H1 (cell line): Measurements from ENCODE around the gene LAMA4. TPM values are rescaled to one million over a fixed set of nuclear protein-coding genes. Genes with fewer than 3 reads are reported as not detected.

Experiments used
- CTCF ChIA-PET: fragments of 300-600 bp; sonication (Branson Sonifier 250); formaldehyde crosslinking; loops from one replicate; lab custom pipeline; 2021; ENCODE audit not compliant: partially characterized antibody; lab: Charles Lee
- POLR2A ChIA-PET: fragments of 300-600 bp; sonication (Branson Sonifier 250); formaldehyde crosslinking; loops from one replicate; lab custom pipeline; 2021; ENCODE audit warnings: inconsistent platforms; ENCODE audit not compliant: partially characterized antibody; lab: Charles Lee
- DNase-seq, 2 experiments: peaks; one replicate each; pipeline versions ENCODE4 v3.0.0 to v3.0.0-alpha.2; 2010 to 2022; ENCODE audit warnings: low spot score in 2 of 2, low read depth in 1 of 2, mixed read lengths in 1 of 2
- FAIRE-seq: peaks from 2 replicates; lab custom pipeline; 2011; peaks lifted over from hg19 to GRCh38; lab: Jason Lieb, UNC
- H2AFZ ChIP-seq: 2 replicates; pipeline ENCODE4 v1.8.1; 2012; ENCODE audit warnings: low read length, inconsistent platforms
- H2AK5ac ChIP-seq: 2 replicates; pipeline ENCODE4 v1.6.1; 2013; ENCODE audit warnings: low read depth, low read length
- H2BK120ac ChIP-seq: replicated peaks from 2 replicates; pipeline ENCODE3; 2013; ENCODE audit warnings: low read depth, low read length, inconsistent platforms
- H2BK12ac ChIP-seq: 2 replicates; pipeline ENCODE4 v1.6.1; 2013; ENCODE audit warnings: low read depth, low read length
- H2BK15ac ChIP-seq: 2 replicates; pipeline ENCODE4 v1.6.1; 2013; ENCODE audit warnings: low read length
- H2BK20ac ChIP-seq: 2 replicates; pipeline ENCODE4 v1.6.1; 2013; ENCODE audit warnings: low read length
- H2BK5ac ChIP-seq: 2 replicates; pipeline ENCODE4 v1.6.1; 2013; ENCODE audit warnings: low read depth, low read length
- H3K14ac ChIP-seq: 2 replicates; pipeline ENCODE4 v1.6.1; 2013; ENCODE audit warnings: inconsistent platforms; ENCODE audit not compliant: insufficient read length
- H3K18ac ChIP-seq: 2 replicates; pipeline ENCODE4 v1.6.1; 2013; ENCODE audit warnings: low read length; ENCODE audit errors: extremely low read depth
- H3K23ac ChIP-seq: 2 replicates; pipeline ENCODE4 v1.6.1; 2013; ENCODE audit warnings: inconsistent platforms; ENCODE audit not compliant: insufficient read length
- H3K23me2 ChIP-seq: 2 replicates; pipeline ENCODE4 v1.6.1; 2013; ENCODE audit warnings: low read depth, low read length
- H3K27ac ChIP-seq: 2 replicates; pipeline ENCODE4 v1.6.1; 2011; ENCODE audit warnings: low read depth, low read length, inconsistent platforms
- H3K27me3 ChIP-seq, 4 experiments: replicated peaks in 1 of 4; 1 replicate in 1 of 4; 2 replicates in 3 of 4; pipeline versions ENCODE4 v1.6.1 to v1.8.1; 2011 to 2013; ENCODE audit warnings: low read length in 3 of 4, mild to moderate bottlenecking in 3 of 4, inconsistent platforms in 2 of 4, mixed read lengths in 2 of 4, moderate library complexity in 1 of 4; ENCODE audit not compliant: control insufficient read depth in 3 of 4, insufficient read depth in 3 of 4; ENCODE audit errors: extremely low read depth in 1 of 4
- H3K36me3 ChIP-seq, 4 experiments: 2 replicates each; pipeline versions ENCODE4 v1.6.1 to v1.8.1; 2011 to 2013; ENCODE audit warnings: mild to moderate bottlenecking in 4 of 4, low read length in 3 of 4, moderate library complexity in 2 of 4, control low read depth in 1 of 4, inconsistent platforms in 1 of 4; ENCODE audit not compliant: insufficient read depth in 4 of 4, control insufficient read depth in 2 of 4
- H3K4ac ChIP-seq: replicated peaks from 2 replicates; pipeline ENCODE3; 2013; ENCODE audit warnings: low read length, low read depth, mixed read lengths, inconsistent platforms; ENCODE audit not compliant: insufficient read length
- H3K4me1 ChIP-seq, 4 experiments: replicated peaks in 1 of 4; 1 replicate in 1 of 4; 2 replicates in 3 of 4; pipeline versions ENCODE4 v1.6.1 to v1.8.1; 2011 to 2013; ENCODE audit warnings: low read length in 3 of 4, inconsistent platforms in 2 of 4, mixed read lengths in 1 of 4; ENCODE audit not compliant: insufficient read depth in 4 of 4, control insufficient read depth in 3 of 4
- H3K4me2 ChIP-seq, 2 experiments: 2 replicates each; pipeline versions ENCODE4 v1.6.1 to v1.8.1; 2011 to 2013; ENCODE audit warnings: low read depth in 2 of 2, low read length in 2 of 2, control low read depth in 1 of 2, inconsistent platforms in 1 of 2, mild to moderate bottlenecking in 1 of 2; ENCODE audit not compliant: insufficient read depth in 1 of 2
- H3K4me3 ChIP-seq, 4 experiments: fragments of 200-600, 300-600 bp in 1 of 4; sonication (generic), shearing (Covaris generic), sonication (Bioruptor Twin) in 1 of 4; 2 replicates each; pipeline versions ENCODE4 v1.5.1 to v1.8.1; 2011 to 2016; ENCODE audit warnings: low read length in 4 of 4, low read depth in 3 of 4, control low read depth in 2 of 4, inconsistent platforms in 2 of 4, mild to moderate bottlenecking in 2 of 4, mixed read lengths in 1 of 4, moderate library complexity in 1 of 4; ENCODE audit not compliant: insufficient read depth in 2 of 4; ENCODE audit errors: extremely low read depth in 1 of 4
- H3K56ac ChIP-seq: replicated peaks from 2 replicates; pipeline ENCODE3; 2013; ENCODE audit warnings: low read depth, mild to moderate bottlenecking, mixed read lengths, low read length, inconsistent platforms; ENCODE audit not compliant: insufficient read length
- H3K79me1 ChIP-seq: 2 replicates; pipeline ENCODE4 v1.6.1; 2013; ENCODE audit warnings: low read depth, low read length, control low read depth
- H3K79me2 ChIP-seq, 2 experiments: 2 replicates each; pipeline versions ENCODE4 v1.6.1 to v1.8.1; 2012 to 2013; ENCODE audit warnings: low read length in 2 of 2, mild to moderate bottlenecking in 2 of 2, inconsistent platforms in 1 of 2; ENCODE audit not compliant: insufficient read depth in 2 of 2, control insufficient read depth in 1 of 2
- H3K9ac ChIP-seq, 4 experiments: replicated peaks in 1 of 4; 1 replicate in 1 of 4; 2 replicates in 3 of 4; pipeline versions ENCODE4 v1.6.1 to v1.8.1; 2011 to 2013; ENCODE audit warnings: low read depth in 3 of 4, low read length in 3 of 4, control low read depth in 2 of 4, mild to moderate bottlenecking in 2 of 4, moderate library complexity in 2 of 4, inconsistent platforms in 1 of 4; ENCODE audit errors: extremely low read depth in 1 of 4
- H3K9me3 ChIP-seq, 2 experiments: 2 replicates each; pipeline versions ENCODE4 v1.6.1 to v1.8.1; 2012 to 2013; ENCODE audit warnings: mild to moderate bottlenecking in 2 of 2, moderate library complexity in 2 of 2, control low read depth in 1 of 2, inconsistent platforms in 1 of 2, low read depth in 1 of 2, low read length in 1 of 2, mixed read lengths in 1 of 2; ENCODE audit not compliant: insufficient read depth in 2 of 2
- H4K20me1 ChIP-seq, 2 experiments: replicated peaks in 1 of 2; 2 replicates each; pipeline versions ENCODE3 to v1.8.1; 2011 to 2013; ENCODE audit warnings: inconsistent platforms in 2 of 2, low read length in 2 of 2, mild to moderate bottlenecking in 1 of 2; ENCODE audit not compliant: insufficient read depth in 2 of 2, control insufficient read depth in 1 of 2
- H4K5ac ChIP-seq: 2 replicates; pipeline ENCODE4 v1.6.1; 2013; ENCODE audit warnings: low read length, low read depth, mixed read lengths, inconsistent platforms; ENCODE audit not compliant: insufficient read length
- H4K8ac ChIP-seq: 2 replicates; pipeline ENCODE4 v1.8.0; 2013; ENCODE audit warnings: mild to moderate bottlenecking, moderate library complexity, low read length, inconsistent platforms; ENCODE audit not compliant: insufficient read depth; ENCODE audit errors: extremely low read depth
- H4K91ac ChIP-seq: replicated peaks from 2 replicates; pipeline ENCODE3; 2013; ENCODE audit warnings: low read length, mixed read lengths, inconsistent platforms; ENCODE audit not compliant: insufficient read length
- CBX5 ChIP-seq: fragments of 300-800, 300-1000 bp; sonication (generic); IDR thresholded peaks from 2 replicates; pipeline ENCODE4 v1.7.1; 2016; ENCODE audit warnings: antibody characterized with exemption, low read length, low read depth
- CEBPB ChIP-seq: IDR thresholded peaks from 2 replicates; pipeline ENCODE4 v1.6.1; 2012; ENCODE audit warnings: low read depth, low read length
- EZH2 ChIP-seq: fragments of 200-600 bp; sonication (generic); IDR thresholded peaks from 2 replicates; pipeline ENCODE4 v1.7.1; 2012; ENCODE audit warnings: low read depth, mild to moderate bottlenecking, moderate library complexity, low read length, inconsistent platforms; ENCODE audit not compliant: severe bottlenecking
- GTF2F1 ChIP-seq: IDR thresholded peaks from 2 replicates; pipeline ENCODE4 v1.6.1; 2012; ENCODE audit warnings: low read depth, low read length, improper control_type of control experiment, borderline replicate concordance
- MAFK ChIP-seq: IDR thresholded peaks from 2 replicates; pipeline ENCODE4 v1.6.1; 2012; ENCODE audit warnings: low read depth, mild to moderate bottlenecking, improper control_type of control experiment, low read length
- NANOG ChIP-seq: IDR thresholded peaks from 2 replicates; pipeline ENCODE4 v1.6.1; 2011; ENCODE audit warnings: low read length, low read depth, mild to moderate bottlenecking, inconsistent platforms; ENCODE audit not compliant: insufficient read depth, poor library complexity, severe bottlenecking
- PHF8 ChIP-seq: fragments of 200-600 bp; sonication (generic); conservative IDR thresholded peaks from 2 replicates; pipeline ENCODE4 v1.7.1; 2012; ENCODE audit warnings: low read depth, mild to moderate bottlenecking, inconsistent platforms, low read length, moderate library complexity
- SIRT6 ChIP-seq: IDR thresholded peaks from one replicate; pipeline ENCODE4 v1.7.1; 2012; ENCODE audit warnings: low read length, inconsistent platforms
- SIX5 ChIP-seq: IDR thresholded peaks from 2 replicates; pipeline ENCODE4 v1.6.1; 2011; ENCODE audit warnings: mild to moderate bottlenecking, low read depth, low read length
- SRF ChIP-seq: IDR thresholded peaks from 2 replicates; pipeline ENCODE4 v1.6.1; 2011; ENCODE audit warnings: mild to moderate bottlenecking, low read depth, low read length, moderate library complexity
- TAF1 ChIP-seq: IDR thresholded peaks from 2 replicates; pipeline ENCODE4 v1.6.1; 2011; ENCODE audit warnings: mild to moderate bottlenecking, low read depth, low read length
- WGBS, 2 experiments: shearing (Covaris generic) in 1 of 2; methylation state at CpG; one replicate each; pipeline versions ENCODE4 v1.1.6 to v1.1.7; 2013 to 2015; ENCODE audit warnings: low lambda C conversion rate in 2 of 2, mixed read lengths in 2 of 2, inconsistent platforms in 1 of 2, low coverage in 1 of 2, missing lambda C conversion rate in 1 of 2; ENCODE audit not compliant: insufficient replicate concordance in 2 of 2, insufficient coverage in 1 of 2, insufficient read length in 1 of 2; ENCODE audit errors: extremely low coverage in 1 of 2, missing lambda C conversion rate in 1 of 2; 5-methylcytosine and 5-hydroxymethylcytosine counted together
- polyA plus RNA-seq, 7 experiments: library from polyadenylated mRNA; depleted of rRNA in 3 of 7; stranded (reverse) in 5 of 7; unstranded in 2 of 7; fragments of >200 nt in 5 of 7; fragments of 200-250 nt in 2 of 7; gene quantifications; 1 replicate in 5 of 7; 2 replicates in 1 of 7; 4 replicates in 1 of 7; pipeline versions ENCODE4 v1.2.1 to v1.2.3, GENCODE V29; 2011 to 2013; ENCODE audit warnings: missing spikeins in 2 of 7, mixed read lengths in 2 of 7
- total RNA-seq: library from RNA; stranded (reverse); fragmentation: NEBNext Ultra II Directional; extraction: Animal tissue kit (Norgen Biotek cat#: 25700); gene quantifications from 2 replicates; pipeline ENCODE4 v1.2.1, GENCODE V29; 2021
- TF ChIP-seq, protein P1 (sequence below): IDR thresholded peaks from 2 replicates; pipeline ENCODE4 v1.6.1; 2012; ENCODE audit warnings: inconsistent platforms
- TF ChIP-seq, protein P2 (sequence below): IDR thresholded peaks from 2 replicates; pipeline ENCODE4 v1.6.1; 2011; ENCODE audit warnings: low read depth, mild to moderate bottlenecking, low read length; ENCODE audit not compliant: insufficient read depth

Gene LAMA4
- total and polyA plus RNA-seq, 2 of the 8 experiments (the other 6 are each of a cell fraction or from before 2014, with no cell fraction given) = 0.95 to 1.5 TPM

DNA sequence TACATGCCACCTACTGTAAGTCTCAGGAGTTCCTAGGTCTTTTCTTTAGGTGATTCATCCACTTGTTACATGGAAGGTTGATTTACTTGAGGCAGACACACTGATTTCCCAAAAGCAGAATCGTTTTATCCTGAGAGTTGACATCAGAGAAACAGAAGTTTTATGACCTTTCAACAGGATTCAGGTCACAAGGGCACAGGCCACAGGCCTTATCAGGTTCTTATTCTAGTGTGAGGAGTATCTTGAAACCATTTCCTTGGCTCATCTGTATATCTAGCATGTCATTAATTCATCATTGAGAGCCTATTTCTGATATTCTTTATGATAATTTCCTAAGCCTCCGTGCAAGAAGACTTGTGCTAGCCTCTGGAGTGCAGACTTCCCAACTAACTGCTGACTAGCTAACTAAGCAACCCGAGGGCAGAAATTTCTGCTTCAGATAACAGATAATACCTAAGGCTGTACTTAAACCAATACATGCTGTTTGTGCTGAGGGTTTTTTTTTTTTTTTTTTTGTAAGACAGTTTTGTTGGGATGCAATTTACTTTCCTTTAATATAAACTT, 47.9 kb upstream of the LAMA4 start:
- H4K91ac ChIP-seq = no peak overlapping the region
- DNase-seq = no peak
- H3K4me3 ChIP-seq = no peak overlapping the region
- H2BK5ac ChIP-seq = no peak overlapping the region
- no peak overlapping the region for H2AK5ac ChIP-seq
- no peak overlapping the region for H3K23ac ChIP-seq
- no peak for FAIRE-seq
- H2BK15ac ChIP-seq = no peak overlapping the region
- no peak overlapping the region for H4K8ac ChIP-seq
- no peaks in the 10 kb centered on the region for H3K23me2 ChIP-seq
- H3K4me2 ChIP-seq = no peak overlapping the region
- H3K9me3 ChIP-seq = no peaks in the 10 kb centered on the region
- no peaks in the 10 kb centered on the region for H3K4me1 ChIP-seq
- no peak overlapping the region for H2BK12ac ChIP-seq
- H3K79me1 ChIP-seq = no peaks in the 10 kb centered on the region
- no peaks in the 10 kb centered on the region for H3K79me2 ChIP-seq
- 84% methylated on average over 3 of the region's 3 CpGs; no CpG with 5 or more reads in 1 of the 2 experiments for WGBS, 2 experiments
- no peaks in the 10 kb centered on the region for H4K20me1 ChIP-seq
- H3K18ac ChIP-seq = no peak overlapping the region
- no peak overlapping the region for H3K9ac ChIP-seq
- H4K5ac ChIP-seq = no peak overlapping the region
- H3K27me3 ChIP-seq = peaks cover 0 to 2% (median 0%) of the 10 kb centered on the region in 4 experiments; a peak in 2 of 7 replicates
- H3K36me3 ChIP-seq = no peaks in the 10 kb centered on the region
- no peak overlapping the region for H3K27ac ChIP-seq
- H3K4ac ChIP-seq = no peak overlapping the region
- CTCF ChIA-PET = no interaction called here
- POLR2A ChIA-PET = no interaction called here
- H2BK120ac ChIP-seq = no peak overlapping the region
- H2AFZ ChIP-seq = no peak overlapping the region
- H3K14ac ChIP-seq = no peak overlapping the region
- no peak overlapping the region for H3K56ac ChIP-seq
- H2BK20ac ChIP-seq = no peak overlapping the region
- TF ChIP-seq CBX5 = no peak
- TF ChIP-seq GTF2F1 = no peak
- TF ChIP-seq SIX5 = no peak
- TF ChIP-seq CEBPB = no peak
- no peak for TF ChIP-seq SIRT6
- TF ChIP-seq, protein P1, sequence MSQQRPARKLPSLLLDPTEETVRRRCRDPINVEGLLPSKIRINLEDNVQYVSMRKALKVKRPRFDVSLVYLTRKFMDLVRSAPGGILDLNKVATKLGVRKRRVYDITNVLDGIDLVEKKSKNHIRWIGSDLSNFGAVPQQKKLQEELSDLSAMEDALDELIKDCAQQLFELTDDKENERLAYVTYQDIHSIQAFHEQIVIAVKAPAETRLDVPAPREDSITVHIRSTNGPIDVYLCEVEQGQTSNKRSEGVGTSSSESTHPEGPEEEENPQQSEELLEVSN = no peak
- TF ChIP-seq EZH2 = no peak
- TF ChIP-seq MAFK = no peak
- TF ChIP-seq NANOG = no peak
- TF ChIP-seq SRF = no peak
- TF ChIP-seq, protein P2, sequence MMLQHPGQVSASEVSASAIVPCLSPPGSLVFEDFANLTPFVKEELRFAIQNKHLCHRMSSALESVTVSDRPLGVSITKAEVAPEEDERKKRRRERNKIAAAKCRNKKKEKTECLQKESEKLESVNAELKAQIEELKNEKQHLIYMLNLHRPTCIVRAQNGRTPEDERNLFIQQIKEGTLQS = no peak
- no peak for TF ChIP-seq TAF1
- TF ChIP-seq PHF8 = no peak
